ENCODE data around the gene CSRP1.

DNA sequence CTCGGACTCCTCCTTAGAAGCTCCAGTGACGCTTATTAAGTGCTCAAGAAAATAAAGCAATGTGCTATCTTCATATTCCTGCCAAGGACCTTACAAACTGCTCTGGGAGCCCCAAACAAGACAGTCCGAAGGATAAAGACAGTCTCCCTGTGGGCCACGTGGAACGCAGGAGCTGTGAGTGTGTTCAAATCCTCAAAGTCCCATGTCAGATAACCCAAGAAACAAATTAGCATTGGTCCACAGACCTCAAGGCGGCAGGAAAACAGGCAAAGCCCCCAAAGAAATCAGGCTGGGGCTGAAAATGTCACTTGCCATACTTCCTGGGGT is 29.0 kb upstream of the CSRP1 start:
- TF ChIP-seq CTCF (IDR thresholded peaks at IDR 0.05) (no peak), POLR2A (IDR thresholded peaks at IDR 0.05) (no peak)
